MM.1S (cell line): ENCODE results near the gene KCNJ5.
A peak's percentile ranks its signal among the peaks of the same experiment; 100 is the strongest.

ENCODE experiments used
- DNase-seq: peaks from one replicate; pipeline ENCODE4 v3.0.0-alpha.2; 2015
- H2AFZ ChIP-seq: fragments of 300-600 bp; sonication (generic); 2 replicates; pipeline ENCODE4 v1.6.0; 2016; ENCODE audit warnings: antibody characterized with exemption, low read length
- H3F3A ChIP-seq: fragments of 300-600 bp; sonication (generic); 2 replicates; pipeline ENCODE4 v1.6.1; 2016; ENCODE audit warnings: mild to moderate bottlenecking, antibody characterized with exemption, low read length, moderate library complexity, mixed read lengths; ENCODE audit not compliant: insufficient read depth
- H3K27ac ChIP-seq: fragments of 300-600 bp; sonication (generic); 2 replicates; pipeline ENCODE4 v1.5.1; 2016; ENCODE audit warnings: mild to moderate bottlenecking, low read length
- H3K27me3 ChIP-seq: fragments of 300-600 bp; sonication (generic); replicated peaks from 2 replicates; pipeline ENCODE4 v1.6.0; 2016; ENCODE audit warnings: low read length; ENCODE audit not compliant: insufficient read depth
- H3K36me3 ChIP-seq: fragments of 300-600 bp; sonication (generic); replicated peaks from 2 replicates; pipeline ENCODE4 v1.6.1; 2016; ENCODE audit warnings: mild to moderate bottlenecking, low read length, mixed read lengths; ENCODE audit not compliant: insufficient read depth
- H3K4me1 ChIP-seq: fragments of 300-600 bp; sonication (generic); 2 replicates; pipeline ENCODE4 v1.6.1; 2016; ENCODE audit warnings: low read length, mixed read lengths
- H3K4me2 ChIP-seq: fragments of 300-600 bp; sonication (generic); 2 replicates; pipeline ENCODE4 v1.6.0; 2016; ENCODE audit warnings: low read depth, low read length
- H3K4me3 ChIP-seq: fragments of 300-600 bp; sonication (generic); 2 replicates; pipeline ENCODE4 v1.5.1; 2016; ENCODE audit warnings: low read length, mixed read lengths
- H3K79me2 ChIP-seq: fragments of 300-600 bp; sonication (generic); 2 replicates; pipeline ENCODE4 v1.6.1; 2016; ENCODE audit warnings: mixed run types, low read length, mixed read lengths
- H3K9ac ChIP-seq: fragments of 300-600 bp; sonication (generic); 2 replicates; pipeline ENCODE4 v1.6.1; 2016; ENCODE audit warnings: low read length, mixed read lengths
- H3K9me2 ChIP-seq: fragments of 300-600 bp; sonication (generic); replicated peaks from 2 replicates; pipeline ENCODE4 v1.6.1; 2016; ENCODE audit warnings: mild to moderate bottlenecking, low read length, mixed read lengths; ENCODE audit not compliant: insufficient read depth
- H3K9me3 ChIP-seq: fragments of 300-600 bp; sonication (generic); replicated peaks from 2 replicates; pipeline ENCODE4 v1.6.1; 2016; ENCODE audit warnings: mild to moderate bottlenecking, low read length, mixed read lengths; ENCODE audit not compliant: insufficient read depth
- H4K20me1 ChIP-seq: fragments of 300-600 bp; sonication (generic); 2 replicates; pipeline ENCODE4 v1.6.1; 2016; ENCODE audit warnings: mild to moderate bottlenecking, low read length, moderate library complexity, mixed read lengths; ENCODE audit not compliant: insufficient read depth
- EZH2 ChIP-seq: fragments of 300-600 bp; sonication (generic); optimal IDR thresholded peaks from 2 replicates; pipeline ENCODE3; 2017; ENCODE audit warnings: low read depth, mild to moderate bottlenecking, antibody characterized with exemption, low read length, mixed read lengths
- EZH2phosphoT487 ChIP-seq: fragments of 300-600 bp; sonication (generic); IDR thresholded peaks from 2 replicates; pipeline ENCODE4 v1.6.1; 2018; ENCODE audit warnings: antibody characterized with exemption, low read length
- TF ChIP-seq, protein P1 (sequence below): fragments of 300-600 bp; sonication (generic); IDR thresholded peaks from 2 replicates; pipeline ENCODE4 v1.5.1; 2016; ENCODE audit warnings: antibody characterized with exemption, low read length, mixed read lengths

KCNJ5 gene

DNA sequence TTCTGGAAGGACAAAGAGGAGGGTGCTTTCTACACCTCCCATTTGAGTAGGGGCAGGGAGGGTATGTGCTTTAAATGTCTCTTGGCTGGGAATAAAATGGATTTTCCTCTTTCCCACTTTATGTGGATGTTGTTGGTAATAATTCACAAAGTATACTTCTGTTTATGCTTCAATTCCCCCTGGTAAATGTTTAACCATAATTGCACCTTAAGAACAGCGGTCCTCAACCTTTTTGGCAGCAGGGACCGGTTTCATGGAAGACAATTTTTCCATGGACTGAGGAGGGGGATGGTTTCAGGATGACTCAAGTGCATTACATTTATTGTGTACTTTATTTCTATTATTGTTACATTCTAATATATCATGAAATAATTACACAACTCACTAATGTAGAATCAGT, 55.5 kb downstream of the KCNJ5 start:
- H4K20me1 ChIP-seq = no peaks in the 10 kb centered on the region
- no peak for TF ChIP-seq EZH2phosphoT487
- TF ChIP-seq EZH2 = no peak
- H2AFZ ChIP-seq = no peak overlapping the region
- H3K9me2 ChIP-seq = no peaks in the 10 kb centered on the region
- no peak overlapping the region for H3K27ac ChIP-seq
- H3K4me1 ChIP-seq = no peaks in the 10 kb centered on the region
- no peak for DNase-seq
- no peaks in the 10 kb centered on the region for H3K36me3 ChIP-seq
- H3K79me2 ChIP-seq = no peaks in the 10 kb centered on the region
- H3K27me3 ChIP-seq = no peaks in the 10 kb centered on the region
- H3K4me3 ChIP-seq = no peak overlapping the region
- no peak overlapping the region for H3K4me2 ChIP-seq
- no peaks in the 10 kb centered on the region for H3K9me3 ChIP-seq
- H3K9ac ChIP-seq = no peak overlapping the region
- H3F3A ChIP-seq = no peaks in the 10 kb centered on the region; the same call in 1 of the 2 replicates

DNA sequence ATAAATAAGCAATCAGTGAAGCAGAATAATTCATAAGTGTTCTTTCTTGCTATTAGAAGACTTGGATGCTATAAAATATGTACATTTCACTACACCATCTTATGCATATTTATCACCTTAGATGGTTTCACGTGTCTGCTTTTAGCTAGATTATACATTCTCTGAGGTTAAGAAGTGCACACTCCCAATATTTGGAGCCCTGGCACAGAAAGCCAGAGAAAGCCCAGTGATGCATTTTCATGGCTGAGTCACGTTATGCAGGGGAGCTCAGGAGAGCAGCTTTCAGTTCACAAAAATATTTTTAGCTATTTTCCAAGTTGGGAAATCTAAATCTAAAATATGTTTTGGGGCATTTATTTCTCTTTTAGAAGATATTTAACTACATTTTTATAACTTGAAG, 56.6 kb downstream of the KCNJ5 start:
- Histone ChIP-seq H3K4me2 (no peak overlapping the region), H4K20me1 (no peaks in the 10 kb centered on the region), H3K36me3 (no peaks in the 10 kb centered on the region), H3K27ac (no peak overlapping the region), H3K4me1 (no peaks in the 10 kb centered on the region), H3K4me3 (no peak overlapping the region), H3K27me3 (no peaks in the 10 kb centered on the region), H3F3A (no peaks in the 10 kb centered on the region; the same call in 1 of the 2 replicates), H2AFZ (no peak overlapping the region), H3K9me3 (no peaks in the 10 kb centered on the region), H3K9ac (no peak overlapping the region), H3K9me2 (no peaks in the 10 kb centered on the region), H3K79me2 (no peaks in the 10 kb centered on the region)
- DNase-seq = peak; percentile 5
- no peak for TF ChIP-seq EZH2
- no peak for TF ChIP-seq EZH2phosphoT487
- TF ChIP-seq, protein P1, sequence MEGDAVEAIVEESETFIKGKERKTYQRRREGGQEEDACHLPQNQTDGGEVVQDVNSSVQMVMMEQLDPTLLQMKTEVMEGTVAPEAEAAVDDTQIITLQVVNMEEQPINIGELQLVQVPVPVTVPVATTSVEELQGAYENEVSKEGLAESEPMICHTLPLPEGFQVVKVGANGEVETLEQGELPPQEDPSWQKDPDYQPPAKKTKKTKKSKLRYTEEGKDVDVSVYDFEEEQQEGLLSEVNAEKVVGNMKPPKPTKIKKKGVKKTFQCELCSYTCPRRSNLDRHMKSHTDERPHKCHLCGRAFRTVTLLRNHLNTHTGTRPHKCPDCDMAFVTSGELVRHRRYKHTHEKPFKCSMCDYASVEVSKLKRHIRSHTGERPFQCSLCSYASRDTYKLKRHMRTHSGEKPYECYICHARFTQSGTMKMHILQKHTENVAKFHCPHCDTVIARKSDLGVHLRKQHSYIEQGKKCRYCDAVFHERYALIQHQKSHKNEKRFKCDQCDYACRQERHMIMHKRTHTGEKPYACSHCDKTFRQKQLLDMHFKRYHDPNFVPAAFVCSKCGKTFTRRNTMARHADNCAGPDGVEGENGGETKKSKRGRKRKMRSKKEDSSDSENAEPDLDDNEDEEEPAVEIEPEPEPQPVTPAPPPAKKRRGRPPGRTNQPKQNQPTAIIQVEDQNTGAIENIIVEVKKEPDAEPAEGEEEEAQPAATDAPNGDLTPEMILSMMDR = no peak

DNA sequence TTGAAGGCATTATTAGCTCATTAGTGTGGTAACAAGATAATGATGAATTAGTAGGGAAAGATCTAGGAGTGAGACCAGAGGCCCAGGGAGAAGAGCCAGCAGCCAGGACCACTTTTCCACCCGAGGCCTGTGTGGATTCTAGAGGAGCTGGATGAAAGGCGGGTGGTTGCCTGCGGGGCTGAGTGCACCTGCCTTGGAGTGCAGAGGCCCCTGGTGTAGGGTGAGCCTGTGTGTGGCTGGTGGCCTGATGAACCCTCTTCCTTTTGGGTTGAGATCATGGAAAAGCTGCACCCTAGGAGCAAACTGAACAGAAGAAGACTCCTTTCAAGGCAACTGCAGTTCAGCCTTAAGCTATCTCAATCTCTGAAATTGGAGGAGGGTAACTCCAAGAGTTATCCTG, 57.4 kb downstream of the KCNJ5 start:
- Histone ChIP-seq H2AFZ (no peak overlapping the region), H3K27ac (no peak overlapping the region), H3K4me2 (no peak overlapping the region), H3K9me2 (no peaks in the 10 kb centered on the region), H3K36me3 (no peaks in the 10 kb centered on the region), H3K4me3 (no peak overlapping the region), H3K4me1 (no peaks in the 10 kb centered on the region), H3K9me3 (no peaks in the 10 kb centered on the region), H3K9ac (no peak overlapping the region), H4K20me1 (no peaks in the 10 kb centered on the region), H3F3A (no peaks in the 10 kb centered on the region; the same call in 1 of the 2 replicates), H3K79me2 (no peaks in the 10 kb centered on the region), H3K27me3 (no peaks in the 10 kb centered on the region)
- TF ChIP-seq EZH2phosphoT487 (no peak), EZH2 (no peak)
- TF ChIP-seq, protein P1 = 0 out of 2 replicates have a peak, but pooled peaks have one; percentile 11
- peak; percentile 4 for DNase-seq

DNA sequence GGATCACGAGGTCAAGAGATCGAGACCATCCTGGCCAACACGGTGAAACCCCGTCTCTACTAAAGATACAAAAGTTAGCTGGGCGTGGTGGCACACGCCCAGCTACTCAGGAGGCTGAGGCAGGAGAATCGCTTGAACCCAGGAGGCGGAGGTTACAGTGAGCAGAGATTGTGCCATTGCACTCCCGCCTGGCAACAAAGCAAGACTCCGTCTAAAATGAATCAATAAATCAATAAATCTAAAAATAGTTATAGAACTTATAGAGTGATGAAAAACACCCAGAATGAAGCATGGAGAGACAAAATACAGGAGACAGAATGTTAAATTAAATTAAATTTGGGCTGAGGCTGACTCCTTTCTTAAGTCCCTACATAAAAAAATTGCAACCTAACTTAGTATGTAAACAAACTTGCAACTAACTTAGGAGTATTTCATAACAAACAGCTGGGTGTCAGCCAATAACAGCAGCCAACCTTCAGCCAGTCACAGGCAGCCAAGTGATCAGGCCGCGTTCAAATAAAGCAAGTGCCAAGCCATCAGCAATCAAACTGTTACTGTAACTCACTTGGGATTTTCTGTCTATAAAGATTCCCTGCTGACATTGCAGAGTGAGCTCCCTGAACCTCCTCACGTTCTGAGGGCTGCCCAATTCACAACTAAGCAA, 58.8 kb downstream of the KCNJ5 start:
- no peaks in the 10 kb centered on the region for H3K9me2 ChIP-seq
- no peak for TF ChIP-seq EZH2
- TF ChIP-seq, protein P1 = no peak
- TF ChIP-seq EZH2phosphoT487 = no peak
- H3K9me3 ChIP-seq = no peaks in the 10 kb centered on the region
- H3K27ac ChIP-seq = no peak overlapping the region
- H3K27me3 ChIP-seq = no peaks in the 10 kb centered on the region
- H3F3A ChIP-seq = no peaks in the 10 kb centered on the region; the same call in 1 of the 2 replicates
- no peak overlapping the region for H3K4me3 ChIP-seq
- H3K36me3 ChIP-seq = no peaks in the 10 kb centered on the region
- H3K4me1 ChIP-seq = no peaks in the 10 kb centered on the region
- no peak overlapping the region for H3K4me2 ChIP-seq
- H3K79me2 ChIP-seq = no peaks in the 10 kb centered on the region
- no peak overlapping the region for H3K9ac ChIP-seq
- H2AFZ ChIP-seq = no peak overlapping the region
- H4K20me1 ChIP-seq = no peaks in the 10 kb centered on the region
- no peak for DNase-seq
